ENCODE measurements around the gene RPS6KA2.

The RPS6KA2 gene

GRCh38 chr6:166618251-166618650 is 8.8 kb downstream of the RPS6KA2 start:
- no peak overlapping the region for H3K4me3 ChIP-seq (ENCODE audit: control insufficient read depth, low read depth, low read length)
- TF ChIP-seq CTCF (conservative IDR thresholded peaks at IDR 0.05; ENCODE audit: control insufficient read depth, insufficient read depth, low read depth, low read length), result no peak
- no peak for DNase-seq (ENCODE audit: low read depth)

GRCh38 chr6:166617359-166617758 is 9.7 kb downstream of the RPS6KA2 start:
- TF ChIP-seq CTCF (conservative IDR thresholded peaks at IDR 0.05; ENCODE audit: control insufficient read depth, insufficient read depth, low read depth, low read length), result no peak
- no peak for DNase-seq (ENCODE audit: low read depth)
- H3K4me3 ChIP-seq (ENCODE audit: control insufficient read depth, low read depth, low read length), result no peak overlapping the region

GRCh38 chr6:166616261-166617238 is 10.5 kb downstream of the RPS6KA2 start:
- no peak for TF ChIP-seq CTCF (conservative IDR thresholded peaks at IDR 0.05; ENCODE audit: control insufficient read depth, insufficient read depth, low read depth, low read length)
- DNase-seq (ENCODE audit: low read depth), result no peak
- H3K4me3 ChIP-seq (ENCODE audit: control insufficient read depth, low read depth, low read length), result no peak overlapping the region

- H3K4me3 ChIP-seq (ENCODE audit: control insufficient read depth, low read depth, low read length), result no peak overlapping the region
- TF ChIP-seq CTCF (conservative IDR thresholded peaks at IDR 0.05; ENCODE audit: control insufficient read depth, insufficient read depth, low read depth, low read length), result no peak
- peak; percentile 76 for DNase-seq (ENCODE audit: low read depth)
These were observed 11.8 kb downstream of the RPS6KA2 start for GRCh38 chr6:166615059-166615770.

- DNase-seq (ENCODE audit: low read depth), result no peak
- TF ChIP-seq CTCF (conservative IDR thresholded peaks at IDR 0.05; ENCODE audit: control insufficient read depth, insufficient read depth, low read depth, low read length), result no peak
- H3K4me3 ChIP-seq (ENCODE audit: control insufficient read depth, low read depth, low read length), result no peak overlapping the region
These were observed 12.5 kb downstream of the RPS6KA2 start for GRCh38 chr6:166614589-166614988.

- H3K4me3 ChIP-seq (ENCODE audit: control insufficient read depth, low read depth, low read length), result no peak overlapping the region
- no peak for TF ChIP-seq CTCF (conservative IDR thresholded peaks at IDR 0.05; ENCODE audit: control insufficient read depth, insufficient read depth, low read depth, low read length)
- no peak for DNase-seq (ENCODE audit: low read depth)
These were observed 12.9 kb downstream of the RPS6KA2 start for GRCh38 chr6:166614171-166614583.

Measured in fibroblast of mammary gland (primary cell).